Fibroblast of the aortic adventitia (primary cell): ENCODE results near the gene FAM98C. TPM values are rescaled to one million over a fixed set of nuclear protein-coding genes. Genes with fewer than 3 reads are reported as not detected.

Source experiments
- DNase-seq: peaks from one replicate; pipeline ENCODE4 v3.0.0-alpha.2; 2010; ENCODE audit warnings: low read depth
- H3K4me3 ChIP-seq: 2 replicates; pipeline ENCODE4 v1.5.1; 2011; ENCODE audit warnings: low read depth, mild to moderate bottlenecking, control low read depth, low read length, moderate library complexity
- total RNA-seq: library from RNA; depleted of rRNA; stranded (reverse); fragments of >200 nt; gene quantifications from 2 replicates; pipeline ENCODE4 v1.2.3, GENCODE V29; 2012; ENCODE audit warnings: low replicate concordance
- TF ChIP-seq, protein P1 (sequence below): IDR thresholded peaks from 2 replicates; pipeline ENCODE4 v1.5.1; 2011; ENCODE audit warnings: mild to moderate bottlenecking, low read length, control low read depth, inconsistent platforms; ENCODE audit not compliant: insufficient read depth

Gene FAM98C
- total RNA-seq = 11.9 and 46.0 TPM in 2 replicates

DNA sequence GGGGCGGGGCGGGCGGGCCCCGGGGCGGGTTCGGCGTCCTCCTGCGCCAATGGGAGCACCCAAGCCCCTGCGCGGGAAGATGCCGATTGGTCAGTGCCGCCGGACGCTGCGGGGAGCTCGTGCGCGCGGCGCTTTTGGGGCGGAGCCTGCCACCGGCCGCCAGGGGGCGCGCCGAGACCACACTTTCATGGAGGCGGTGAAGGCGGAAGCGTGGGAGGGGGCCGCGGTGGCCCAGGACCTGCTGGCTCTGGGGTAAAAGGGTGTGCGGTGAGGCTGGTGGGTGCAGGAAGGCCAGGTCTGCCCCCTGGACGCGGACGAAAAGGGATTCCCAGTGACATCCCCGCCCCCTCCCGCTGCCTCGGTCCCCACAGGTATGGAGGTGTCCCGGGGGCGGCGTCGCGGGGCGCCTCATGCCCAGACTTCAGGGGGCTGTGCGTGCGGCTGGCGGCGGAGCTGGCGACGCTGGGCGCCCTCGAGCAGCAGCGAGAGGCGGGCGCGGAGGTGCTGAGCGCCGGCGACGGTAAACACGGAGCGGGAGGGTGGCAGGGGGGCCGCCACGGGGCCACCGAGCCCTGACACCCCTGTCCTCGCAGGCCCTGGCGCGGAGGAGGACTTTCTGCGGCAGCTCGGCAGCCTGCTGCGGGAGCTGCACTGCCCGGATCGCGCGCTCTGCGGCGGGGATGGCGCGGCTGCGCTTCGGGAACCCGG, at the start of gene FAM98C:
Gene FAM98C (plus strand): TSS at position 127 of the 708 bp plus-strand sequence. CDS start 61 bp downstream, at position 188.
- H3K4me3 ChIP-seq = peak within 1 kb of the TSS; percentile 93
- TF ChIP-seq, protein P1, sequence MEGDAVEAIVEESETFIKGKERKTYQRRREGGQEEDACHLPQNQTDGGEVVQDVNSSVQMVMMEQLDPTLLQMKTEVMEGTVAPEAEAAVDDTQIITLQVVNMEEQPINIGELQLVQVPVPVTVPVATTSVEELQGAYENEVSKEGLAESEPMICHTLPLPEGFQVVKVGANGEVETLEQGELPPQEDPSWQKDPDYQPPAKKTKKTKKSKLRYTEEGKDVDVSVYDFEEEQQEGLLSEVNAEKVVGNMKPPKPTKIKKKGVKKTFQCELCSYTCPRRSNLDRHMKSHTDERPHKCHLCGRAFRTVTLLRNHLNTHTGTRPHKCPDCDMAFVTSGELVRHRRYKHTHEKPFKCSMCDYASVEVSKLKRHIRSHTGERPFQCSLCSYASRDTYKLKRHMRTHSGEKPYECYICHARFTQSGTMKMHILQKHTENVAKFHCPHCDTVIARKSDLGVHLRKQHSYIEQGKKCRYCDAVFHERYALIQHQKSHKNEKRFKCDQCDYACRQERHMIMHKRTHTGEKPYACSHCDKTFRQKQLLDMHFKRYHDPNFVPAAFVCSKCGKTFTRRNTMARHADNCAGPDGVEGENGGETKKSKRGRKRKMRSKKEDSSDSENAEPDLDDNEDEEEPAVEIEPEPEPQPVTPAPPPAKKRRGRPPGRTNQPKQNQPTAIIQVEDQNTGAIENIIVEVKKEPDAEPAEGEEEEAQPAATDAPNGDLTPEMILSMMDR = peak; percentile 71
- peak; percentile 93 for DNase-seq

DNA sequence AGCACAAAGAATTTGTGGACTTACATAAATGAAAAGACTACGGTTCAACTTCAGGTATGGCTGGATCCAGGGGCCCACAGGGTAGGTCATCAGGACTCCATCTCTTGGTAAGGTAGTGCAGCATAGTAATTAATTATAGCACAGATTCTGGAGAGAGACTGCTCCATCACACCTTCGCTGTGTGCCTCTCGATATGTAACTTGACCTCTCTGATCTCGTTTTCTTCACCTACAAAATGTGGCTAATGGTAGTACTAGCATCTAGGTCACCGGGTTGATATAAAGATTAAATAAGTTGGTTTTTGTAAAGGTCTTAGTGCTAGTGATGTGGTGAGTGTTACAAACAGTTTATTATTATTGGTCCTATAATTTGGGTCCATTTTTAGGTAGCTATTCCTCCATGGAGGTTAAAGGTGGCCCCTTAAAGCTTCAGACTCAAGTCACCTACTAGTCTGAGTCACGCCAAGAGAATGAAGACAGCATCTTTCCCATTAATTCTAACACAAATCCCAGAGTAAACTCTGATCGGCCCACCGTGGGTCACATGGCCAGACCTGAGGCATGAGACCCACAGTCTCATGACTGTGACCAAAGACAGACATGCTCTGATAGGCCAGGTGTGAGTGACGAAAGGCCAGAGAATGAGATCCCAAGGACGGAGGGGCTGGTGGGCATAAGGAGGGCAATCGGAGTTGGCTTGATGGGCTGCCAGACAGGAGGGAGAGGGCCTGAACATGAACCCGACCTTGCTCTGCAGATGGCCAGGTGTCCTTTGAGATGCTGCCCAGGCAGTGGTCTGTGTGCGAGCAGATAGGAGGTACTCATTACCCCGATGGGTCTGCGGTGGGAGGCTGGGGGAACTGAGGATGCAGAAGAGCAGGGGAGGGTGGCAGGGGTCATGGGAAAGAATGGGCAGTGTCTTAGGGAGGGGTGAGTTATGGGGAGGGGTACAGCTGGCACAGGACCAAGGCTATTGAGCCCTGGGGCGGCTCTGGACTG, 46.9 kb upstream of the FAM98C start:
- no peak overlapping the region for H3K4me3 ChIP-seq
- DNase-seq = no peak
- TF ChIP-seq, protein P1 = no peak

DNA sequence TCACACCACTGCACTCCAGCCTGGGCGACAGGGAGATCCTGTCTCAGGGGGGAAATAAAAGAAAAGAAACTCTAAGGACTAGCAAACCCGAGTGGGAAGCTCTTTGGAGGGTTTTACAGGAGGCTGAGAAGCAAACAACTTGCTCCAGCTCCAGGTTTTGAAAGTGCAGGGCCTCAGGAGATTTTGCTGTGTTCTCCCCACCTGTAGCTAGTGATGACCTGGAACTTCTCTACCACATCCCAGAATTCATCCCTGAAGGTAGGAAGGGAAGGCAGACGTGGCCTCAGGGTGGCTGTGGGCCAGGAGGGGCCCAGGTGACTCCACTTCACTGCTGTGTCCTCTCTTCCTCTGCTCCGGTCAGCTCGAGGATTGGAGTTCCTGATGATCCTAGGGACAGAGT, 44.8 kb upstream of the FAM98C start:
- DNase-seq = no peak
- TF ChIP-seq, protein P1 = no peak
- no peak overlapping the region for H3K4me3 ChIP-seq

DNA sequence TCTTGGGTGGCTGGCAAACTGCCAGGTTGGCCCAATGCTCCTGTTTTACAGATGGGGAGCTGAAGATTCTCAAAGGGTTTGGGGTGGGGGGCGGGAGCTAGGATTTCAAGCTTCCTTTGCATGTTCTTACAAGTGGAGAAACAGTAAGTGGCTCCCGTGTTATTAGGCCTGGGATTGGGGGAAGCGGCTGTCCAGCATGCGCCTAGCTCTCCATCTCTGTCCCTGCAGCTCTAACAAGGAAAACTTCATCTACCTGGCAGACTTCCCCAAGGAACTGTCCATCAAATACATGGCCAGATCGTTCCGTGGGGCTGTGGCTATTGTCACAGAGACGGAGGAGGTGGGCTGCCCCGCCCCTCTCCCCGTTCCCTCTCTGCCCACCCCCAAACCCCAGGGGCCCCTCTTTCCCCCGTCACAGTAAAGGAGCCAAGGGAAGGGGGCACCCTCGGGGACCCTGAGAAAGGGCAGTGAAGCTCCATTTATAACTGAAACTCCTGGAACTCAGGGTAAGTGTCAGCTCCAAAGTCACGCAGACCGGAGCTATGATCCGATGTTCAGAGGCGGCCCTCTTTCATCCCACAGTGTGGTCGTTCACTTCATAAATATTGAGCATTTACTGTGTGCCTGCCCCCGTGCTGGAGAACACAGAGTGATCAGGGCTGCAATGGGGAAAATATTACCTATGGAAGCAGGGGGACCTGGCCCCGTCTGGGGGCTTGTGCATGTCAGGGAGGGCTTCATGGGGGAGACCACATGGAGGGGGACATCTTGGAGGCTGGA, 43.5 kb upstream of the FAM98C start:
- DNase-seq = no peak
- TF ChIP-seq, protein P1 = no peak
- H3K4me3 ChIP-seq = no peak overlapping the region

DNA sequence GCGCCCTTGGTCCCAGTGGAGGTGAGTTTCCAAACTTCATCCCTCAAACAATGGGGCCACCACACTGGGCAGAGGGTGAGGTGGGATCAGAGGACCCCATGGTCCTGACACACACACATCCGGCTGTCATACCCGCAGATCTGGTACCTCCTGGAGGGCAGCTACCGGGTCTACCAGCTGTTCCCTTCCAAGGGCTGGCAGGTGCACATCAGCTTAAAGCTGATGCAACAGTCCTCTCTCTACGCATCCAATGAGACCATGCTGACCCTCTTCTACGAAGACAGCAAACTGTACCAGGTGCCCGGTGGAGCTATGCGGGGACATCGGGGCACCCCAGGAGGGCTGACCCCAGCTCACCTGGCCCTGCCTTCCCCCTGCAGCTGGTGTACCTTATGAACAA, 42.5 kb upstream of the FAM98C start:
- no peak overlapping the region for H3K4me3 ChIP-seq
- TF ChIP-seq, protein P1 = no peak
- DNase-seq = no peak
